Testis (tissue), 2 donors: ENCODE results near the gene SMIM24.

Experiments
- POLR2A ChIP-seq: fragments of 450-650 bp; IDR thresholded peaks from one replicate; pipeline ENCODE4 v1.6.1; 2017; ENCODE audit warnings: antibody characterized with exemption, mild to moderate bottlenecking, moderate library complexity
- TF ChIP-seq, protein P1 (sequence below), 3 experiments: fragments of 450-650 bp in 2 of 3; fragments of 200-600 bp in 1 of 3; sonication (generic) in 1 of 3; IDR thresholded peaks; one replicate each; pipeline ENCODE4 v1.5.1; 2016 to 2019; ENCODE audit warnings: antibody characterized with exemption in 3 of 3, mild to moderate bottlenecking in 2 of 3, moderate library complexity in 1 of 3

DNA sequence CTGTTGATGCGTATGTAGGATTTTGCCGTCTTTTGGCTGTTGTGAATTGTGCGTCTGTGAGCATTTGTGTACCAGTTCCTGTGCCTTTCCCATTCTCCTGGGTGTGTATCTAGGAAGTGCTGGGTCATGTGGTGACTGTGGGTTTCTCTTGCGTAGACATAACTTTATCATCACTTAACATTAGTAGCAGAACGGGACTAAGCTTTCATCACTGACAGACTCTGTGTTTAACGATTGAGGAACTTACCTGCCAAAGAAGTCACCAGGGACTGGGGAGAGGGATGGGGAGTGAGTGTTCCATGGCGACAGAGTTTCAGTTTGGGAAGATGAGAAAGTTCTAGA is 40.8 kb upstream of the SMIM24 start:
- TF ChIP-seq, protein P1, sequence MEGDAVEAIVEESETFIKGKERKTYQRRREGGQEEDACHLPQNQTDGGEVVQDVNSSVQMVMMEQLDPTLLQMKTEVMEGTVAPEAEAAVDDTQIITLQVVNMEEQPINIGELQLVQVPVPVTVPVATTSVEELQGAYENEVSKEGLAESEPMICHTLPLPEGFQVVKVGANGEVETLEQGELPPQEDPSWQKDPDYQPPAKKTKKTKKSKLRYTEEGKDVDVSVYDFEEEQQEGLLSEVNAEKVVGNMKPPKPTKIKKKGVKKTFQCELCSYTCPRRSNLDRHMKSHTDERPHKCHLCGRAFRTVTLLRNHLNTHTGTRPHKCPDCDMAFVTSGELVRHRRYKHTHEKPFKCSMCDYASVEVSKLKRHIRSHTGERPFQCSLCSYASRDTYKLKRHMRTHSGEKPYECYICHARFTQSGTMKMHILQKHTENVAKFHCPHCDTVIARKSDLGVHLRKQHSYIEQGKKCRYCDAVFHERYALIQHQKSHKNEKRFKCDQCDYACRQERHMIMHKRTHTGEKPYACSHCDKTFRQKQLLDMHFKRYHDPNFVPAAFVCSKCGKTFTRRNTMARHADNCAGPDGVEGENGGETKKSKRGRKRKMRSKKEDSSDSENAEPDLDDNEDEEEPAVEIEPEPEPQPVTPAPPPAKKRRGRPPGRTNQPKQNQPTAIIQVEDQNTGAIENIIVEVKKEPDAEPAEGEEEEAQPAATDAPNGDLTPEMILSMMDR (IDR thresholded peaks at IDR 0.05): no peak
- no peak for TF ChIP-seq POLR2A
